Stimulated activated CD8-positive, alpha-beta memory T cell treated with anti-CD3 and anti-CD28 coated beads, Interleukin-4, amount 100 ng/mL, for 24 hours (primary cell): ENCODE data around the gene OGFOD3.
"Not testable (repeated sequence)": the region's sequence is repeated elsewhere in the genome, so short reads cannot be mapped to it uniquely, and the experiment has no call there.

Source experiments
- DNase-seq: peaks from one replicate; pipeline ENCODE4 v3.0.0-alpha.2; 2020; ENCODE audit warnings: low read depth

The OGFOD3 gene, protein sequence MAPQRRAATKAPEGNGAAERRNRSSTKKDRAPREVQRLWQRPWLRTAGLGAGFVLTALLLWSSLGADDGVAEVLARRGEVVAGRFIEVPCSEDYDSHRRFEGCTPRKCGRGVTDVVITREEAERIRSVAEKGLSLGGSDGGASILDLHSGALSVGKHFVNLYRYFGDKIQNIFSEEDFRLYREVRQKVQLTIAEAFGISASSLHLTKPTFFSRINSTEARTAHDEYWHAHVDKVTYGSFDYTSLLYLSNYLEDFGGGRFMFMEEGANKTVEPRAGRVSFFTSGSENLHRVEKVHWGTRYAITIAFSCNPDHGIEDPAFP

DNA sequence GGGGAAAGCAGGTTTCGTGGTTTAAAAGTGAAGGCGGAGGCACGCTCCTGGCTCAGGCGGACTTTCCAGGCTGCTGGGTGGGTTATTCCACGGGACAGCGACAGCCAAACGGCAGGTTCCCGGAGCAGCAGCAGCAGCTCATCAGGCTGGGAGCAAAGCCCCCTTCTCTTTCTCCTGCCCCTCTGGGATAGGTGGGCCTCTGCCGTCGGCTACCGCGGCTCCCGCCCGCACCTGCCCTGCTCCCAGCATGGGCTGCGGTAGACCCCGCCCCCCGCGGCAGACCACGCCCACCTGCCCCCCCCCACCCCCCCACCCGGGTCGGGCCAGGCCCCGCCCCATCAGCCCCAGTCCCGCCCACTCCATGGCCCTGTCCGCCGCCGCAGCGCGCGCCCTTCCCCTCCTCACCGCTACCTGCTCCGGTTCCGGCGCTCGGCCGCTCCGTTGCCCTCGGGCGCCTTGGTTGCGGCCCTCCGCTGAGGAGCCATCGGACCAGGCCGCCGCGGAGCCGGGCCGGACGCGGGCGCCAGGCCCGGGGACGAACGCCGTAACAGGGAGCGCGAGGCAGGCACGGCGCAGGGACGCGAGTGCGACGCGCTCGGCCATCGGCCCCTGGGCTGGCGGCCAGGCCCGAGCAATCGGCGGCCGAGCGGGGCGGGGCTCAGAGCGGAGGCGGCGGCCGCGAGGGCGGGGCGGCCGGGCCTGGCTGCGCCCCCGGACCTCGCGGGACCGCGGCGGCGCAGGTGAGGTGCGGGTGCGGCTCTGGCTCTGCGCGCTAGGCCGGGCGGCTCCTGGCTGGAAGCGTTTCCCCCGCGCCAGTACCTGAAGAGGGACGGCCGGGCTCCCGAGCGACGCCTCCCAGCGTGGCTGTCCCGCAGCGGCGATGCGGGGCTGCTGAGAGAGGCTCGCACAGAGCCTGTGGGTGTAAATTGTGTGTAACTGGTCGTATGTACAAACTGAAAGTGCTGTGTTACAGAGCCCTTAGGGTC lies at the start of gene OGFOD3, which contains the start of gene HEXD:
TSS of gene OGFOD3 (minus strand) at position 586 of the 986 bp plus-strand sequence. CDS start at position 485, 101 bp downstream.
TSS of gene HEXD (plus strand) at position 347 of the 986 bp plus-strand sequence. CDS start 1,453 bp downstream, outside the sequence.
- peak; percentile 77 for DNase-seq

DNA sequence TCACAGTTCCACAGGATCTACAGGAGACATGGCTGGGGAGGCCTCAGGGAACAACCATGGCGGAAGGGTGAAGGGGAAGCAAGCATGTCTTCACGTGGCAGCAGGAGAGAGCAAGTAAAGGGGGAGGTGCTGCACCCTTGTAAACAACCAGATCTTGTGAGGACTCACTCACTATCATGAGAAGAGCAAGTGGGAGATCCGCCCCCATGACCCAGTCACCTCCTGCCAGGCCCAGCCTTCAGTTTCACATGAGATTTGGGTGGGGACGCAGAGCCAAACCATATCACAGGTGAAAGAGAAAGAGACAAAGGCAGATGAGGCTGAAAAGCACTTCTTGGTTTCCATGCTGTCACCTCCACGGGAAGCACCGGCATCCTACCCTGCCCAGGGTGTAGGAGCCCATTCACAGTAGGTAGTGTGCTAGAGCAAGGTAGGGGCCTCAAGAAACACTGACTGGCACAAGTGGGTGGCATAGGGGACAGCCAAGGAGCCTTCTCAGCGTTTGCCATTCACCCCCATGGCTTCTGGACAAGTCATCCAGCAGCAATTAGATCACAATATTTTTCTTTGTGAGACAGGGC lies 46.7 kb upstream of the OGFOD3 start:
- no peak for DNase-seq

DNA sequence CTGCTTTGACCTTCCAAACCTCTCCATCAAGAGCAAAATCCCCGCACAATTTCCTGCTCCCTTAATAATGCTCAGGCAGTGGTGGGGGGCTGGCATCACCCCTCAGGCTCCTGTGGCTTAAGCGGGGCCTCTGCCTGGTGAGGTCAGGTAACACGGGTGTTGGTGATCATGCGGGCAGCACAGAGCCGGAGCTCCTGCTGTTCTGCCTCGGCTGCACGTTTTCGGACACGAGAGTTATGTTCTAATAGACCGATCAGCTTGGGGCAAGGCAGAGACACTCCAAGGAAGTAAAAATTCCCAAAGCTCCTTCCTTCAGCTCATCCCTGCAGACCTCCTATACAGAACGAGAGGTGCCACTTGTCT lies 46.2 kb upstream of the OGFOD3 start:
- DNase-seq, result no peak

DNA sequence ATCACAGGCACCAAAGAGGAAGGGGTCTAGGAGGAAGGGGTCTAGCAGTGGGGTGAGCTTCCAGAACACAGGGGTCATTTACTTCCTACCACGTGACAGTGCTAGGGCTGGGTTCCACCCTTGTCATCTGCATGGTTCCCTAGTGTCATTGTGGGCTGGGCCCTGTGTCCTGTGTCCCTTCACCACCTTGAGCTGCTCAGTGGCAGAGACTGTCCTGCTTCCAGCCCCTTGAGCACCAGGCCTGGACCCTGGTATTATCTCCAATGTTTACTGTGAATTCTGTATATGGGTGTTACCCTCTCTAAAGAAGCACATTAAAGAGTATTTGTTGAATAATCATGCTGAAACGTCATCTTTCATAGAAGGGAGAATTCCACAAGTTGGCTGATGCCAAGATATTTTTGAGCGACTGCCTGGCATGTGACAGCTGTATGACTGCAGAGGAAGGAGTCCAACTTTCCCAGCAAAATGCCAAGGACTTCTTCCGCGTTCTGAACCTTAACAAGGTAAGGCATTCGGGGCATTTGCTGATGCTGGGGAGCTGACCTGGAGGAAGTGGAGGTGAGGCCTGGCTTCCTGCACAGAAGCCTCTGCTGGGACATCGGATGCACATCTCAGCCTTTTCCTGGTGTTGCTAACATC lies 45.7 kb upstream of the OGFOD3 start:
- DNase-seq, result no peak

DNA sequence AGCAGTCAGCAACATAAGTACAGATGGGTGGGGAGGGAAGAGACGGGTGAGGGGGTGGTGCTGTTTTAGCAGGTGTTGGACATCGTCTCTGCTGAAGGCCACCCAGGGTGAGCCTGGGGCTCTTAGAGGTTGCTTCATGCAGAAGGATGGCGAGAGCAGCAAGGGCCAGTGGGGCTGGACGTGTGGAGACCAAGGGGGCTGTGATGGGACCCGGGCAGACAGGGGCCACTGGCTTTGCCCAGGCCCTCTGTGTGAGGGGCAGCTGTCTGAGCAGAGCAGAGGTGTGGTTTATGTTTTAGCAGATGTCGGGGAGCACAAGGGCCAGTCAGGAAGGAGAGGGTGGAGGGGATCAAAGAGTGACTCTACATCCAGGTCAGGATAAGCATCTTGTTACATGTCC lies 45.0 kb upstream of the OGFOD3 start:
- no peak for DNase-seq

DNA sequence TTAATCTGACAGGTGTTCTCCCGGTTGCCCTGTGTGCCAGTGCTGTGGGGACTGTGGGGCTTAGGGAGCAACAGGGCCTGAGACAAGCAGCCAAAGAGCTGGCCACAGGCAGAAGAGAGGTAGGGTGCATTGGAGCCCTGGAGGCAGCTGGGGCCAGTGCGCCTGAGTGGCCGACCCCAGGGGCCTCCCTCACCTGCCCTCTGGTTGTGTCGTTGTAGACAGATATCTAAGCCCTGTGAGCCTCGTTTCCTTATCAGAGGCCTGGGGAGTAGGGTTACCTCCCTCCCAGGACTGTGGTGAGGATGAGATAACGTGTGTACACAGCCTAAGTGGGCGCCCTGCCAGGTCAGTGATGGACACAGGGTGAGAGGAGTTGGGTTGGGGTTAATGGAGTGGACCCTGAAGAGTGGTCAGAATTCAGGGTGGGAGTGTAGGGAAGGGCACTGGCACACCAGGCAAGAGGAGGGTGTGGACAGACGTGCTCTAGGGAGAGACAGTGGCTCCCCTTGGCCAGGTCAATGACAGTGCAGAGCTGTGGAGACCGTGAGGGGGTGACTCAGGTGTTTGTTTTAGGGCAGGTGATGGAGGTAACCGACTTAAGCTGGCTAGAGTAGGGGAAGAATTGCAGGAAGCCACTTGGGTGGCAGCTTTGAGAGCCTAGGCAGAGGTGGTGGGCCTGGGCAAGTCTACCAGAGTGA lies 43.6 kb upstream of the OGFOD3 start:
- no peak for DNase-seq

DNA sequence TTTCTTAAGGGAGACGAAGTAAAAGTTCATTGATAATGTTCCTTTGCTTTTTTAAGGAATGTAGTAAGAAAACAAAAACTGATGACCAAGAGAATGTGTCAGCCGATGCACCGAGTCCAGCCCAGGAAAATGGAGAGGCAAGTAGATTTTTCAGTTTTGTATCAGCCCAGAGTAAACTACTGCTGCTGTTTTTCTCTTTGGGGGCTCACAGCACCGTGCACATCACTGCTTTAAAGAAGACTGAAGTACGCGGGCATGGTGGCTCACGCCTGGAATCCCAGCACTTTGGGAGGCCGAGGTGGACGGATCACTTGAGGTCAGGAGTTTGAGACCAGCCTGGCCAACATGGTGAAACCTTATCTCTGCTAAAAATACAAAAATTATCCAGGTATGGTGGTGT lies 41.5 kb upstream of the OGFOD3 start:
- DNase-seq, result not testable (repeated sequence)

DNA sequence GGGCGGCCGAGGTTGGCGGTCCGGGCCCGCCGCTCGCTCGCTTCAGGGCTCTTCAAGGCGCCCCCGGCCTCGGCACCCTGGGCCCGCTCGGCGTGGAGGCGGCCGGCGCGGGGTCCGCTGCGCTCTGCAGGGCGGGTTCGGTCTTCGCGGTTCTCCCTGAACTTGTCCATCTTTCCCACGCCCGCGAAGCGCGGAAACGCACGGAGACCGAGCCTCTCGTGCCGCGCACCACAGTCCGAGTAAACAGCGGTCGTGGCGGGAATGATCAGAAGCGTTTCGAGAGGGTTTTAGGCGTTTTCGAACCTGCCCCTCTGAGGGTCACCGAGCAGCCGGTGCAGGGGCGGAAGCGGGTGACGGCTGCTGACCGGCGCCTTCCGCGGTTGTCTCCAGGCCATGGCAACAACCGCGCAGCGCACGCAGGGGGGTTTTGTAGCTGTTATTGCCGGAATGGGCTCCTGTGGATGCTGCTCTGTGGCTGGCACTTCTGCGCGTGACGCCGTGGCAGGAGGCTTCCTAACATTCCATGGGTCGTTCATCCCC lies 40.6 kb upstream of the OGFOD3 start:
- DNase-seq, result no peak

DNA sequence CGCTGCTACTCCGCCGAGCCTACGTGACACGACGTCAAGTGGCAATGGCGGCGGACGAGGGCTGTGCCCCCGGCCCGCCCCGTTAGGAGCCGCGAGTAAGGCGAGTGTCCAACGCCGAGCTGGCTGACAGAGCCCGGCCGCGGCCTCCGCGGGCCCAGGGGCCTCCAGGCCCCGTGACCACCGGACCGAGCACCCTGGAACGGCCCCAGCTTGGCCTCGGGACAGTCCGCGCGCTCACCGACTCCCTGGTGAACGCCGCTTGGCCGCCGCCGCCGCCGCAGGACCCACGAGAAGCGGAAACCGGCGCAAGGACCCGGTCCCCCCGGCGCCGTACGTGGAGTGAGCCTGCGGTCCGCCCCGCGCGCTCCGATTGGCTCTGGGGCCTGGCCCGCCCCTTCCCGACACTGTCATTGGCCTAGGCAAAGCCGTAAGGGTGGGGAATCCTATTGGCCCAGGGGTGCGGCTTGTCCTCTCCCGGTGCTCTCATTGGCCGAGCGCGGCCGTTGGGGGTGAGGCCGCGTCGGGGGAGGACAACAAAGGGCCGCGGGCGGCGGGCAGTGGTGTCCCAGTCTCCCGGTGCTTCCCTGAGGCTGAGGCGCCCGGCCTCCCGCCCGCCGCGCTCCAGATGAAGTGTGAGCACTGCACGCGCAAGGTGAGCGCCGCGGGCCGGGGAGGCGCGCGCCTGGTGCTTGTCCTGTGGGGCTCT lies 39.9 kb upstream of the OGFOD3 start, which contains the start of gene NARF:
TSS of gene NARF (plus strand) at position 563 of the 706 bp plus-strand sequence. CDS start at position 626, 63 bp downstream.
- peak; percentile 96 for DNase-seq

DNA sequence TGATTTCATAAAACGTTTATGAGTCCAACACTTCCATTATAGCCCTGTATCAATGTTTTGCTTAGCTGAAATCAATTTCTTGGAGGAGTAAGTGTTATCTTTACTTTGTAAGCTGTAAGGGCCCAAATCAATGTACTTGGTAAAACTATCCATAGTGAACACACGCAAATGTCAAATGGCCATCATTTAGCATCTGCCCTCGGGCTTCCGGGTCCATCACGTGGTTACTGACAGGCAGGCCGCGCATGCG lies 39.5 kb upstream of the OGFOD3 start:
- DNase-seq, result no peak

DNA sequence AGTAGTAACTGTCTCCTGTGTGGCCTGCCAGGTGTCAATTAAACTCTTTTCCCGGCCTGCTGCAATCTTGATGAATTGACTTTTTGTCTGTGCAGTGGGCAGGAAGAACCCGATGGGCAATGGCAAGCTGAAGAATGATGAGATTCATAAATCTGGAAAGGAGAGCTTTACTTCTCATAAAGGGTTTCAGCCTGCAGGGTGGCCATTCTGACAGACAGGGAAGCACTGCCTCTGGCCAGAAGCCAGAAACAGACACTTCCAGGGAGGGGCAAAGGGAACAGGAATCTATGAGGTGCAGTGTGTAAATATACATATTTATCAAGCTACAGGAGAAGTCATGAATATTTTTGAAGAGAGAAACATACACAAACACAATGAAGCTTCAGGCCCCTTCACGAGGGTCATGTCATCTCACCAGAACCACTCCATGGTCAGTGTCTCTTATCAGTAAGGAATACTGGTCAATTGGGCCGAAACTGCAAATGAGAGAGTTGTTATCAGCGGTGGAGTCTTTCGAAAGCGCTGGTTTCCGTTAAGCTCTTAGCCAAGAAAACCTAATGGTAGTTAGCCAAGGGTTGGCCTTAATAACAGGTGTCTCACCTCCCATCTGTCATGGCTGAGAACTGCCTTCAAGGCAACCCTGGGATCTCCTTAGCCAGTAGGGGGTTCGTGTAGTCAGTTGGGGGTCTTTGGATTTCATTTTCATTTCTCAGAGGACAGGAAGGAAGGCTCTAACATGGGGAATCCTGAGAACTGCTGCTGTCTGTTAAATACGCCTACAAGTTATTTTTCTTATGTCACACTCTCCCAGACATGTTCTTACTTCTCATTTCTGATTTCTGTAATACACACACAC lies 38.9 kb upstream of the OGFOD3 start:
- no peak for DNase-seq

DNA sequence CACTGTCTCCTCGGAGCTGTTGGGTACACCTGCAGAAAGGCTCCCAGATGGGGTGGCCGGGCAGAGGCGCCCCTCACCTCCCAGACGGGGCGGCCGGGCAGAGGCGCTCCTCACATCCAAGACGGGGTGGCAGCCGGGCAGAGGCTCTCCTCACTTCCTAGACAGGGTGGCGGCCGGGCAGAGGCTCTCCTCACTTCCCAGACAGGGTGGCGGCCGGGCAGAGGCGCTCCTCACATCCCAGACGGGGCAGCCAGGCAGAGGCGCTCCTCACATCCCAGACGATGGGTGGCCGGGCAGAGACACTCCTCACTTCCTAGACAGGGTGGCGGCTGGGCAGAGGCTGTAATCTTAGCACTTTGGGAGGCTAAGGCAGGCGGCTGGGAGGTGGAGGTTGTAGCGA lies 35.3 kb upstream of the OGFOD3 start:
- DNase-seq, result not testable (repeated sequence)

DNA sequence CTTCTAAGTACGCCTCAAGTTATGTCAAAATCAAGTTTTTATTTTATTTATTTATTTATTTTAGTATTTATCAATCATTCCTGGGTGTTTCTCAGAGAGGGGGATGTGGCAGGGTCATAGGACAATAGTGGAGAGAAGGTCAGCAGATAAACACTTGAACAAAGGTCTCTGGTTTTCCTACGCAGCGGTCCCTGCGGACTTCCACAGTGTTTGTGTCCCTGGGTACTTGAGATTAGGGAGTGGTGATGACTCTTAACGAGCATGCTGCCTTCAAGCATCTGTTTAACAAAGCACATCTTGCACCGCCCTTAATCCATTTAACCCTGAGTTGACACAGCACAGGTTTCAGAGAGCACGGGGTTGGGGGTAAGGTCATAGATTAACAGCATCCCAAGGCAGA lies 34.8 kb upstream of the OGFOD3 start:
- not testable (repeated sequence) for DNase-seq

DNA sequence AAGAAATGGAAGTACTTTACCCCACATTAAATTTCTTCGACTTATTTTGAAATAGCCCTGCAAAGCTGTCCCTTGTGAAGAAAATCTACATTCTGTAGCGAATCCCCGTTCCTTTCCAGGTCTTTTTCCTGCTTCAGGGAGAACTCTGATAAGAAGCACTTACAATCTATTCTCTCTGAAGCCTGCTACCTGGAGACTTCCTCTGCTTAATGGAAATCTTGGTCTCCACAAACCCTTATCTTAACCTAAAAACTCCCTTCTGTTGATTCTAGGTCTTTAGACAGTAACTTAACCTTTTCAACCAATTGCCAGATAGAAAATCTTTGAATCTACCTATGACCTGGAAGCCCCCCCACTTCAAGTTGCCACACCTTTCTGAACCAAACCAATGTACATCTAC lies 33.8 kb upstream of the OGFOD3 start:
- no peak for DNase-seq

DNA sequence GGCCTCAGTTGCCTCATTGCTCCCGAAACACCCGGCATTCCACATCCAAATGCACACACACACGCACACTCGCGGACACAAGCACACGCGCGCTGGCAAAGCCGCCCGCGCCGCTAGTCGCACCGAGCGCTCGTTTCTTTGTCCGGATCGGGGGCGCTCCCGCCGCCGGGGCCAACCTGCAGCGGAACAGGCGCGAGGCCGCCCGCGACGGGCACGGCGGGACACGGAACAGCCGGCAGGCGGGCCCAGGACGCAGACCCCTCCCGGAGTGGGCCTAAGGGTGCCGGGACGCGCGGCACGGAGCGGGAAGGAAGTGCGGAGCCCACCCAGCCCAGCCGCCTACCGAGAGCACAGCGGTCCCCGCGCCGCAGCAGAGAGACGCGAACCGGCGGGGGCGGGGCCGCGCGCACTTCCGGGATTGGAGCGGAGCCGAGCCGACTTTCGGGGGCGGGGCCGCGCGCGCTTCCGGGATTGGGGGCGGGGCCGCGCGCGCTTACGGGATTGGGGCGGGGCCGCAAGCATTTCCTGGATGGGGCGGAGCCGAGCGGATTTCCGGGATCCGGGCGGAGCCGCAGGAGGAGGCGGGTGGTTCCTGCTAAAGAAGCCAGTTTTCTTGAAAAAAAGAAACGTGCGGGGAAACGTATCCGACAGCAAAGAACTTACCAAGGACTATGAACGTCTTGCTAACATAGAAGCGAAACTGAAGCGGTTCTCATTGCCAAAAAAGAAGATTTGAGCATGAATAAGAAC lies 32.1 kb upstream of the OGFOD3 start, which contains the start of gene CYBC1:
TSS of gene CYBC1 (minus strand) at position 396 of the 750 bp plus-strand sequence. CDS start 1,498 bp downstream, outside the sequence.
- DNase-seq, result peak; percentile 89

DNA sequence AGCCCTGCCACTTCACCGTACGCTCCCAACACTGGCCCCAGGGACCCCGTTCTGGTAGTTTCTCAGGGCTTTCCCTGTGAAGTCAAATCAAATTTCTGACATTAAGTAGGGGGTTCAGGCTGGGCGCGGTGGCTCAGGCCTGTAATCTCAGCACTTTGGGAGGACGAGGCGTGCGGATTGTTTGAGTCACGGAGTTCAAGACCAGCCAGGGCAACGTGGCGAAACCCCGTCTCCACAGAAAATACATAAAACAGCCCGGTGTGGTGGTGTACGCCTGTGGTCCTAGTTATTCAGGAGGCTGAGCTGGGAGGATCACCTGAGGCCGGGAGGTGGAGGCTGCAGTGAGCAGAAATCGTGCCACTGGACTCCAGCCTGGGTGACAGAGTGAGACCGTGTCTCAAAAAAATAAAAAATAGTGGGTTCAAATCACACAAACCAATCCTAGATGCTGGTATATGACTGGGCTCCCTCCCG lies 31.5 kb upstream of the OGFOD3 start:
- peak; percentile 25 for DNase-seq

DNA sequence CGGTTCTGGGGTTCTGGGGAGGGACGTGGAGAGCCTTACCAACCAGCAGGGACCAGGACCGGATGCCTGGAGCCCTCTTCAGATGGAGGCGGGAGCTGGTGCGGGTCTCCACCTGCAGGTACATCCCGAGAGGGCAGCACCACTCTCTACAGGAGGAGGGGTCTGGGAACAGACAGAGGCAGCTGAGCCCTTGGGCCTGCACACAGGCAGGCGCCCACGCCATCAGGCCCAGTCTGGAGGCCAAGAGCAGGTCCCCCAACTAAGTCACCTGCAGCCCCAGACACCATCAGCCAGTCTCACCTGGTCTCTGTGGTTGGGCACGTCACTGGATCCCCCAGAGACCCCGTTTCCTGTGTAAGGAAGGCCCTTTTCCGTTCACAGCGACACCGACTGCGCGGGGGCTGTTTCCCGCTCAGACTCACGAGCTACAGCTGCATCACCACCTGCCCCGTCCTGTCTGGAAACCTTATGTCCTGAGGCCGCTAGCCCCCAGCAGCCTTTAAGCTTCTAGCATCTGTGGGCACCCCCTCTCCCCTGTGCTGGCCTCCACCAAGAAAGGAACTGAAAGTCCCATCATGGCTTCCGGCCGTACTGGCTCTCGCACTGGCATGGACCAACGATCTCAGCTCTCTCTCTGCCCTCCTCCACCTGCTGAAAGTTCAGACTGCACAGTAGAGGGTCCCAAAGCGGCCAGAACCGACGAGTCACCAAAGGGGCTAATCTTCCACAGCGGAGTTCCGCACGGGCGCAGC lies 30.9 kb upstream of the OGFOD3 start:
- peak; percentile 52 for DNase-seq

DNA sequence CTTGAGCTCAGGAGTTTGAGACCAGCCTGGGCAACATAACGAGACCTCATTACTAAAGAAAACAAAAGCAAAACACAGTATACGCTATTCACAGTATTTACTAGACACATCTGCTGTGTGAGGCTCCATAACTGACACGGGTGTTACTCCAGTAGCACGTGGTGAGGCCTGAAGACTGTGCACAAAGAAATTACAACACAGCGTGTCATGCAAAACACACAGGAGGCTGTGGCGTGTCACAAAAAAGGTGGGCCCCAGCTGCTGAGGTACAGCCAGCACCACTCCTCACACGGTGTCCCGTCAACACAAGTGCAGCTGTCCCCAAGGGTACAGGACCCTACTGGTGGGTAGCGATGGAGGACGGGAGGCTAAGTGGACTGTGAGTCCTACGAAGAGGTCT lies 29.5 kb upstream of the OGFOD3 start:
- DNase-seq, result no peak
